SK-N-SH (cell line): ENCODE measurements around the gene SERPINB5. TPM values are rescaled to one million over a fixed set of nuclear protein-coding genes. Genes with fewer than 3 reads are reported as not detected.

Experiments used
- CTCF ChIA-PET: fragments of 300-600, 350-600 bp; formaldehyde crosslinking; extraction: SDS; loops from one replicate; lab custom pipeline; 2021; lab: Yijun Ruan, JAX
- POLR2A ChIA-PET: fragments of 350-600 bp; sonication (Branson Sonifier 250); formaldehyde crosslinking; extraction: SDS; loops from one replicate; lab custom pipeline; 2020; ENCODE audit warnings: antibody characterized with exemption, inconsistent platforms; lab: Yijun Ruan, JAX
- DNase-seq: peaks from one replicate; pipeline ENCODE4 v3.0.0; 2012
- H2AFZ ChIP-seq: fragments of 200-600 bp; sonication (generic); 2 replicates; pipeline ENCODE4 v1.8.1; 2016; ENCODE audit warnings: antibody characterized with exemption, mild to moderate bottlenecking, low read depth
- H3F3A ChIP-seq: fragments of 200-600 bp; sonication (generic); replicated peaks from 2 replicates; pipeline ENCODE3; 2016; ENCODE audit warnings: antibody characterized with exemption, mild to moderate bottlenecking; ENCODE audit not compliant: insufficient read depth
- H3K27ac ChIP-seq, 2 experiments: fragments of 200-500 bp in 1 of 2; fragments of 200-600 bp in 1 of 2; sonication (Bioruptor generic) in 1 of 2; sonication (generic), shearing (Covaris generic) in 1 of 2; 2 replicates each; pipeline versions ENCODE4 v1.5.1 to v1.6.1; 2014 to 2016; ENCODE audit warnings: low read depth in 2 of 2, inconsistent platforms in 1 of 2, low read length in 1 of 2, mild to moderate bottlenecking in 1 of 2, mixed read lengths in 1 of 2
- H3K27me3 ChIP-seq: fragments of 200-600 bp; sonication (generic), shearing (Covaris generic); 2 replicates; pipeline ENCODE4 v1.6.1; 2016; ENCODE audit warnings: mixed run types; ENCODE audit not compliant: insufficient read depth
- H3K36me3 ChIP-seq, 2 experiments: fragments of 200-500 bp in 1 of 2; fragments of 200-600 bp in 1 of 2; sonication (Bioruptor generic) in 1 of 2; sonication (generic) in 1 of 2; replicated peaks in 1 of 2; 2 replicates each; pipeline versions ENCODE3 to v1.5.1; 2014 to 2016; ENCODE audit warnings: low read length in 1 of 2, mild to moderate bottlenecking in 1 of 2; ENCODE audit not compliant: insufficient read depth in 2 of 2, control insufficient read depth in 1 of 2
- H3K4me1 ChIP-seq, 2 experiments: fragments of 200-500 bp in 1 of 2; fragments of 200-600 bp in 1 of 2; sonication (Bioruptor generic) in 1 of 2; sonication (generic), shearing (Covaris generic) in 1 of 2; 2 replicates each; pipeline versions ENCODE4 v1.5.1 to v1.6.1; 2014 to 2016; ENCODE audit warnings: low read depth in 1 of 2, low read length in 1 of 2, mixed run types in 1 of 2; ENCODE audit not compliant: insufficient read depth in 2 of 2, control insufficient read depth in 1 of 2
- H3K4me2 ChIP-seq: fragments of 200-600 bp; sonication (generic), shearing (Covaris generic); 2 replicates; pipeline ENCODE4 v1.6.1; 2017; ENCODE audit warnings: mixed run types
- H3K4me3 ChIP-seq, 2 experiments: fragments of 200-500 bp in 1 of 2; fragments of 200-600 bp in 1 of 2; sonication (Bioruptor generic) in 1 of 2; sonication (generic), shearing (Covaris generic) in 1 of 2; 2 replicates each; pipeline versions ENCODE4 v1.5.1 to v1.8.1; 2014 to 2016; ENCODE audit warnings: low read depth in 2 of 2, inconsistent platforms in 1 of 2, low read length in 1 of 2, mild to moderate bottlenecking in 1 of 2, mixed read lengths in 1 of 2, moderate library complexity in 1 of 2
- H3K79me2 ChIP-seq: fragments of 200-600 bp; sonication (generic); 2 replicates; pipeline ENCODE4 v1.8.1; 2017; ENCODE audit warnings: mild to moderate bottlenecking; ENCODE audit not compliant: insufficient read depth
- H3K9ac ChIP-seq: fragments of 200-600 bp; sonication (generic); 2 replicates; pipeline ENCODE4 v1.6.1; 2017; ENCODE audit warnings: mixed run types
- H3K9me2 ChIP-seq: fragments of 200-600 bp; sonication (generic); 2 replicates; pipeline ENCODE4 v1.6.1; 2017; ENCODE audit warnings: mixed run types
- H3K9me3 ChIP-seq: fragments of 200-600 bp; sonication (generic); 2 replicates; pipeline ENCODE4 v1.6.1; 2017; ENCODE audit warnings: mixed run types, mild to moderate bottlenecking, moderate library complexity
- H4K20me1 ChIP-seq: fragments of 200-600 bp; sonication (generic); 2 replicates; pipeline ENCODE4 v1.6.1; 2017; ENCODE audit warnings: mild to moderate bottlenecking, mixed run types; ENCODE audit not compliant: insufficient read depth
- CTCF ChIP-seq: fragments of 200-600 bp; sonication (generic); IDR thresholded peaks from 2 replicates; pipeline ENCODE4 v1.6.1; 2017; ENCODE audit warnings: antibody characterized with exemption, mild to moderate bottlenecking, moderate library complexity
- EZH2phosphoT487 ChIP-seq: fragments of 200-600 bp; sonication (generic); IDR thresholded peaks from 2 replicates; pipeline ENCODE4 v1.6.1; 2017; ENCODE audit warnings: low read depth, mixed run types, mild to moderate bottlenecking, antibody characterized with exemption, moderate library complexity, borderline replicate concordance
- FOSL2 ChIP-seq: IDR thresholded peaks from 2 replicates; pipeline ENCODE4 v1.4.0; 2012; ENCODE audit warnings: low read depth, mild to moderate bottlenecking, moderate library complexity, borderline replicate concordance
- GATA2 ChIP-seq: sonication (generic); formaldehyde crosslinking; IDR thresholded peaks from 2 replicates; pipeline ENCODE4 v1.5.0; 2020; ENCODE audit warnings: mild to moderate bottlenecking, missing genetic modification reagents
- MAX ChIP-seq: IDR thresholded peaks from 2 replicates; pipeline ENCODE4 v1.4.0; 2012; ENCODE audit warnings: low read depth
- MEF2A ChIP-seq: IDR thresholded peaks from 2 replicates; pipeline ENCODE4 v1.4.0; 2012; ENCODE audit warnings: low read depth, borderline replicate concordance
- MXI1 ChIP-seq: IDR thresholded peaks from 2 replicates; pipeline ENCODE4 v1.6.1; 2012; ENCODE audit warnings: mild to moderate bottlenecking, low read depth, low read length, improper control_type of control experiment
- RAD21 ChIP-seq: IDR thresholded peaks from 2 replicates; pipeline ENCODE4 v1.6.1; 2012; ENCODE audit warnings: mild to moderate bottlenecking, low read length
- RFX5 ChIP-seq: IDR thresholded peaks from 2 replicates; pipeline ENCODE4 v1.6.1; 2012; ENCODE audit warnings: mild to moderate bottlenecking, improper control_type of control experiment, low read length
- RXRA ChIP-seq: IDR thresholded peaks from 2 replicates; pipeline ENCODE4 v1.4.0; 2012; ENCODE audit warnings: low read depth, mild to moderate bottlenecking, borderline replicate concordance
- SIN3A ChIP-seq: IDR thresholded peaks from 2 replicates; pipeline ENCODE4 v1.6.1; 2012; ENCODE audit warnings: low read depth, mild to moderate bottlenecking, low read length, moderate library complexity, borderline replicate concordance
- SMC3 ChIP-seq: IDR thresholded peaks from 2 replicates; pipeline ENCODE4 v1.6.1; 2012; ENCODE audit warnings: low read depth, low read length, improper control_type of control experiment
- USF2 ChIP-seq: fragments of 150-350 bp; IDR thresholded peaks from 2 replicates; pipeline ENCODE4 v1.6.1; 2017; ENCODE audit warnings: antibody characterized with exemption, low read length, low read depth, borderline replicate concordance
- WGBS: methylation state at CpG from one replicate; pipeline ENCODE4 v1.1.6; 2017; ENCODE audit warnings: low lambda C conversion rate; 5-methylcytosine and 5-hydroxymethylcytosine counted together
- polyA plus RNA-seq, 3 experiments: library from polyadenylated mRNA; depleted of rRNA; stranded (reverse); fragments of >200 nt; gene quantifications; 2 replicates each; pipeline ENCODE4 v1.2.3, GENCODE V29; 2012

The SERPINB5 gene
- polyA plus RNA-seq, 1 of the 3 experiments (the other 2 are of a cell fraction), result not detected

GRCh38 chr18:63518178-63519012, 41.6 kb downstream of the SERPINB5 start:
- Histone ChIP-seq H3K27ac (no peak overlapping the region), H3K9me2 (no peaks in the 10 kb centered on the region), H3K79me2 (no peaks in the 10 kb centered on the region), H3K4me1 (no peaks in the 10 kb centered on the region), H3K4me2 (no peak overlapping the region), H3K27me3 (peaks cover 46% of the 10 kb centered on the region), H3K36me3 (no peaks in the 10 kb centered on the region), H3K9me3 (no peaks in the 10 kb centered on the region), H4K20me1 (no peaks in the 10 kb centered on the region), H3K4me3 (no peak overlapping the region; a peak in 1 of 4 replicates), H2AFZ (no peak overlapping the region), H3K9ac (no peak overlapping the region), H3F3A (no peaks in the 10 kb centered on the region)
- ChIA-PET CTCF (interaction anchor here (0.6 to 5.0 kb wide), 63 partner anchors 9 to 1007 kb away, joined by 3 to 44 read pairs (median 4); partner anchors contain the start of genes SERPINB12 and SERPINB2), POLR2A (no interaction called here)
- TF ChIP-seq MEF2A (no peak), MXI1 (no peak), FOSL2 (no peak), RAD21 (peak; percentile 85), CTCF (peak; percentile 80), SMC3 (peak; percentile 88)
- WGBS, result 14% methylated on average over 15 of the region's 16 CpGs
- DNase-seq, result peak; percentile 35

- Histone ChIP-seq H3K79me2 (no peaks in the 10 kb centered on the region), H3K9me2 (no peaks in the 10 kb centered on the region), H3K9ac (no peak overlapping the region), H4K20me1 (no peaks in the 10 kb centered on the region), H3K4me1 (no peaks in the 10 kb centered on the region), H3K4me2 (no peak overlapping the region), H3K27me3 (peaks cover 34% of the 10 kb centered on the region), H3K27ac (no peak overlapping the region), H2AFZ (no peak overlapping the region), H3K36me3 (no peaks in the 10 kb centered on the region), H3K9me3 (no peaks in the 10 kb centered on the region), H3F3A (no peaks in the 10 kb centered on the region), H3K4me3 (no peak overlapping the region)
- CTCF ChIA-PET, result interaction anchor here (0.9 to 5.0 kb wide), 6 partner anchors 47 to 851 kb away, joined by 3 to 44 read pairs (median 8); no protein-coding TSS in a partner anchor
- TF ChIP-seq EZH2phosphoT487, result no peak
- no peak for TF ChIP-seq RXRA
- no peak for TF ChIP-seq FOSL2
- TF ChIP-seq SIN3A, result no peak
- TF ChIP-seq MEF2A, result no peak
- TF ChIP-seq USF2, result no peak
- TF ChIP-seq RFX5, result no peak
- no peak for TF ChIP-seq MAX
- no peak for TF ChIP-seq GATA2 (CRISPR knock-in tag)
- WGBS, result 0% methylated on average over 3 of the region's 3 CpGs
- POLR2A ChIA-PET, result no interaction called here
- no peak for DNase-seq
Measured at GRCh38 chr18:63520053-63520685, 43.4 kb downstream of the SERPINB5 start.
